Frontal cortex (tissue), 4 donors: Measurements from ENCODE around the gene C14orf93. TPM values are rescaled to one million over a fixed set of nuclear protein-coding genes. Genes with fewer than 3 reads are reported as not detected.

Experiments
- DNase-seq, 2 donors: peaks; one replicate each; pipeline ENCODE4 v3.0.0; 2012; ENCODE audit warnings: low spot score in 2 of 2
- FAIRE-seq: peaks from 2 replicates; lab custom pipeline; 2012; peaks lifted over from hg19 to GRCh38; lab: Jason Lieb, UNC
- total RNA-seq: library from RNA; depleted of rRNA; stranded (reverse); fragments of >200 nt; gene quantifications from one replicate; pipeline ENCODE4 v1.2.3, GENCODE V29; 2014
- donor health status: control.
- donor health status: control.
- donor health status: control.

The C14orf93 gene
- total RNA-seq, 1 donor from 2014 or later, result 4.5 TPM

DNA sequence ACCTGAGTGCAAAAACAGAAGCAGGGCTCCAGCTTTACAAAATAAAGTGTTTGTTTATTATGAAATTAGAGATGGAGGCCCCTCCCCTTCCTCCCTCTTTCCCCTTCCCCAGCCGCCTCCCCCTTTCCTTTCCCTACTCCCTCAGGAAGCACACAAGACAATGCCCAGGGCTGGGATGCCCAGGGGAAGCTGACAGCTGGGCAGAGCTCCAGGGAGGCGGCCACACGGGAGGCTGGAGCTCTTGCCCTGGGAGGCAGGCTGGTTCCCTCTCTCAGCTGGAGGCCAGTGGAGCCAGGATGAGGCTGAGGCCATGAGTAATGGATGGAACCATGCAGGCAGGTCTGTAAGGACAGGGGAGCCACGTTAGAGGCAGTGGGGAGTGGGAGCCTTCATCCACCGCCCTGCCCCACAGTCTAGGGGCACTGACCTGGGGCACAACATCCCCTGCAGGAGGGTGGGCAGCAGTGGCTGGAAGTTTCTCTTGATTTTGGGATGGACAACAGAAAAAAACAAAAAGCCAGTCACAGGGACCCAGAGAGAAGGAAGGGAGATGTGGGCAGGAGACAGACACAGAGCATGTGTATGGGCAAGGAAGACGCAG lies 37.2 kb upstream of the C14orf93 start:
- no peak for DNase-seq
- no peak for FAIRE-seq

DNA sequence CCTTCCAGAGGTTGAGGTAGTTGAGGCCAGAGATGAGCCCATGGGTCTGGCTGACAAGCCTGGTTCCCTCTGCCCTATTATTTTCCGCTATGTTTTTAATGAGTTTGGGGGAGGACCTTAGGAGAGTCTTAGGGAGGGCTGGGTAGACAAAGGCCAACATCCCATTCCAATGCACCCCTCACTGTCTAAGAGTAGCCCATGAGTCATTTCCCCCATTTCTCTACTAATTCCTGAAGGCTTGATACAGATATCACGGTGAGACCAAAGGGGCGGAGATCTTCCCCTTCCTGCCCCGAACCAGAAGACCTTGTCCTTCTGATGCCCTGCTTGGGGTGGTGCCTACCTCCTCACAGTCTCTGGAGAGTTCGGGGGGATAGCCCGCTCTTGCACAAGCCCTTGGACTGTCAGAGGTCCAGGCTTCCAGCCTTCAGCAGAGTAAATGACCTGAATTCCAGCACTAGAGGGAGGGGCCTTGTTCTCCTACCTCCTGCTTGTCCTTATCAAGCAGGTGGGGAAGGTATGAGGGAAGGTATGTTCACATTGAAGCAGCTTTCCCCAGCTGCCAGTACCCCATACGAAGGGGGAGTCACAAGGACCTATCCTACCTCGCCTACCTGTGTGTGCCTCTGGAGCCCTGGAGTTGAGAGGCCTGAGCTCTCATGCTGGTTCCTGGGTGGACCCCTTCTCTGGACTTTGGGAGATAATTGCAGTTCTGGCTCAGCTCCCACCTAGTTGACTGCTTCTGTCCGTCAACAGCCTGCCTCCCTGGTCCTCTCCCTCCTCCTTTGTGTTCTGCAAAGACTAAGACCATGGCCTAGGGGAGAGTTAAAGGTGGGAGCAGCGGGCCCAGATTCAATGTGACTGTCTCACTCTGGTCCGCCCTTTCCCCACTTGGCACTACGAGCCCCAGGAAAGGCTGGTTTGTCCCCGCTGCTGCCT lies 35.7 kb upstream of the C14orf93 start:
- DNase-seq (no peak), FAIRE-seq (no peak)

DNA sequence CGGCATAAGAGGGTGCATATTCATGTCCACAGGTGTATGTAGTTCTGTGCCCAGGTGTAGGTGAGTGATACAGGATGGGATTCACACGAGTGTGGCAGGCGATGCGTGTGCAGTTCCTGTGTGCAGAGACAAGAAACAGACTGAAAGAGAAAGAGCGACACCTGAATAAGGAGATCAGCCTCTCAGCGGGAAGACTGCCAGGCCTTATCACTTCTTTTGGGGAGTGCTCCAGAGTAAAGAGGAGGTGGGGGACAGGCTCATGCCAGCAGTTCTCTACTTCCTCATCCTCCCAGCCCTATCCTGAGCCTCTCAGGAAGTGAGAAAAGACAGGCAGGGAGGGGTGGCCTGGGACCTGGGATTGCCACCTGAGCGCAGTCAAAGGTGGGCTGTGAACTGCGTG lies 34.9 kb upstream of the C14orf93 start:
- FAIRE-seq (no peak), DNase-seq (no peak)

DNA sequence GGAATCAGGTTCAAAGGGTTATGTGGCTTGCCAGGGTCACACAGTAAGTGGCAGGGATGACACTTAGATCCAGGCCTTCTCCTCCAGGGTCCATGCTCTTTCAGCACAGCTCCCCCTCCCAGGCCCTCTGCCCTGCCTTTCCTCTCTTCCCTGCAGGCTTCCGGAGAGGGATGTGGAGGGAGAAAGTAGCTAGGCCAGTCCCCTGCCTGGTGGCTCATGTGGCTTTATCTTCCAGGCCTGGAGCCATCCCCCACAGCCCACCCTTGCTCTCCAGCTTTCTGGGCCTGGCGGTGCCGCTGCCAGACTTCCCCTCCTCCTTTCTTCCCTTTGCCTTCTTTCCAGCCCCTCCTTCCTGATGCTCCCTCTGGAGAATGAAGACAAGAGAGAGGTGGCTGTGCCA lies 33.8 kb upstream of the C14orf93 start:
- DNase-seq, result no peak
- no peak for FAIRE-seq

DNA sequence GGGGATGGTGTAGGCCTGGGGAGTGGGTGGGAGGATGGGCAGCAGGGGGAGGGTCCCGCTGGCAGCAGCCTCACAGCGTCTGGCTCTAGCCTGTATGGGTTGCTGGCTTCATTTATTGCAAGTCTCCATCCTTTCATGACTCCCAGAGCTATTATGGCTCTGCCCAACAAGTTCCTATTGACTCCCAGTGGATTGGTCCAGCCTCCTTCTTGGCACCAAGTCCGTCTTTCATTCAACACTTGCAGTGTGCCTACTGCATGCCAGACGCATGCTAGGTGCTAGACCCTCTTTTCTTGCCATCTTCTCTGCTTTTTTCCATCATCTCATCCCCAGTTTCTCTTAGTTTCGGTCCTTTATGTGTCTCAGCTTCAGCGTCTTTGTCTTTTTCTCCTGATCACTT lies 33.2 kb upstream of the C14orf93 start:
- DNase-seq (no peak), FAIRE-seq (no peak)

DNA sequence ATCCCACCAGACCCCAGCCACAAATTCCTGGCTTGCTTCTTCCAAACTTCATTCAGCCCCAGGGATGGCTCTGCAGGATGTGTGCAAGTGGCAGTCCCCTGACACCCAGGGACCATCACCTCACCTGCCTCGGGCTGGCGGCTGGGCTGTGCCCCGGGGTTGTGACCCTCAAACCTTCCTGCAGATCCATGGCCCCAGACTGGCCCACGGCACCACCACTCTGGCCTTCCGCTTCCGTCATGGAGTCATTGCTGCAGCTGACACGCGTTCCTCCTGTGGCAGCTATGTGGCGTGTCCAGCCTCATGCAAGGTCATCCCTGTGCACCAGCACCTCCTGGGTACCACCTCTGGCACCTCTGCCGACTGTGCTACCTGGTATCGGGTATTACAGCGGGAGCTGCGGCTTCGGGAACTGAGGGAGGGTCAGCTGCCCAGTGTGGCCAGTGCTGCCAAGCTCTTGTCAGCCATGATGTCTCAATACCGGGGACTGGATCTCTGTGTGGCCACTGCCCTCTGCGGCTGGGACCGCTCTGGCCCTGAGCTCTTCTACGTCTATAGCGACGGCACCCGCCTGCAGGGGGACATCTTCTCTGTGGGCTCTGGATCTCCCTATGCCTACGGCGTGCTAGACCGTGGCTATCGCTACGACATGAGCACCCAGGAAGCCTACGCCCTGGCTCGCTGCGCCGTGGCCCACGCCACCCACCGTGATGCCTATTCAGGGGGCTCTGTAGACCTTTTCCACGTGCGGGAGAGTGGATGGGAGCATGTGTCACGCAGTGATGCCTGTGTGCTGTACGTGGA lies 32.4 kb upstream of the C14orf93 start, which contains the start of gene PSMB11:
Gene PSMB11 (plus strand): TSS at position 51 of the 804 bp plus-strand sequence. CDS start 14 bp downstream, at position 65.
- no peak for FAIRE-seq
- DNase-seq, result no peak

DNA sequence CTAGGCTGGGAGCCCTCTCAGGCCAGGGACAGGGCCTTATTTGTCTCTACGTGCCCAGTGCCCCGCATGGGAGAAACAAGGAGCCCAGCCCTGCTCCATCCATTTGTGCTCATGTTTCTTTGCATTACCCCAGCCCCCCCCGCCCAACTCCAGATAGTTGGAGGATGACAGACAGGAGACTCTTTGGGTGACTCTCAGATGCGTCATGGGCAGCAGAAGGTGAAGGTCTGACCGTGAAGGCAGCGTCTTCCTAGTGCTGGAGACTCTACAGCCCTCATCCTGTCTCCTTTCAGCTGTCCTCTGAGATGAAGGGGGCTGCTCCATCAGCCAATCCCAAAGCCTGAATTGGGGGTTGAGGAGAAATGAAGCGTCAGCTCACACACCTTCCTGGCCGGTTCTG lies 31.8 kb upstream of the C14orf93 start:
- FAIRE-seq (no peak), DNase-seq (no peak)

DNA sequence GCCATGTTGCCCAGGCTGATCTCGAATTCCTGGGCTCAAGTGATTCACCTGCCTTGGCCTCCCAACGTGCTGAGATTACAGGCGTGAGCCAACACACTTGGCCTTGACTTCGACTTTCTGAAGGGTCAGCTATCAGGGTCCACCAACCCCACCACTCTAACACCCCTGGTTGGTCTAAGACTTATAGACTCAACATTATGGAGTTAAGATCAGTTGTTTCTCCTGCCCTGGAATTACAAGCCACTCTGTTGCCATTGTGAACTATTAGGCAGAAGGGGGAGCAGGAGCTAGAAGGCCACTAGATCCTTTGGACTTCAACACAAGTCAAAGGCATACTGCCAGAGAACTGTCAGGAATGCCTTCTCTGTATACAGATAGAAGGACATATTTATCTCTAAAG lies 30.2 kb upstream of the C14orf93 start:
- FAIRE-seq, result no peak
- no peak for DNase-seq

DNA sequence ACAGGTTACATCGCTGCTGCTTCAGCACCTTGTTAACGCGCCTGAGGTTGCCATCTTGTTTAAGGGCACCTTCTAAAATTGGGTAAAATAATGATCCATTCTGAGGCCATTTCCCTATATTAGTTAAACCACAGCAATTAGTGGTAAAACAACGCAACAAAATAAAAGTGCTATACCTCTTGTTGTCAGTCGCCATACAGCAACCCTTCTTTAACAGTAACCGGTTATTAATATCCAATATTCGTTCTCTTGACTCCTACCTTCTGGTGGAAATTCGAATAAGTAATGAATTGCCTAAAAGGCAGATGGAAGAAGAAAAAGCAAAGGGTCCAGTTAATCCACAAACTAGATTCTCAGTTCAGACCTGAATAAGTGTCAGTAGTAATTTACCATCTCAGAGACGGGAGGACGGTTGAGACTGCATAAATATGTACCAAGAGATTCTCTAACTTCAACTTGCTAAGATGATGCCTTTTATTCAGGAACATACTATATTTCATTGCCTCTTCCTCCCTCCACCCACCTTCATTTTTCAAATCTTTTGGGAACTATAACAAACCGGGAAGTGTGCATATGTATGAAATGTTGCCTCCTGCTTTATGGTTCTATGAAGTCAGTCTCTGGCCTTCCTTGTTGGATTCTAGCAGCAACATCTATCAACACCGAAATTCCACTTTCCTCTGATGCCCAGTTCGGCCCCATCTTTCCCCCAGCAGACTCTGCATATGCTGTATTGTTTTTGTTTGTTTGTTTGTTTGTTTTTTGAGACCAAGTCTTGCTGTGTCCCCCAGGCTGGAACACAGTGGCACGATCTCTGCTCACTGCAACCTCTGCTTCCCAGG lies 25.6 kb upstream of the C14orf93 start:
- DNase-seq, result no peak
- FAIRE-seq, result no peak

DNA sequence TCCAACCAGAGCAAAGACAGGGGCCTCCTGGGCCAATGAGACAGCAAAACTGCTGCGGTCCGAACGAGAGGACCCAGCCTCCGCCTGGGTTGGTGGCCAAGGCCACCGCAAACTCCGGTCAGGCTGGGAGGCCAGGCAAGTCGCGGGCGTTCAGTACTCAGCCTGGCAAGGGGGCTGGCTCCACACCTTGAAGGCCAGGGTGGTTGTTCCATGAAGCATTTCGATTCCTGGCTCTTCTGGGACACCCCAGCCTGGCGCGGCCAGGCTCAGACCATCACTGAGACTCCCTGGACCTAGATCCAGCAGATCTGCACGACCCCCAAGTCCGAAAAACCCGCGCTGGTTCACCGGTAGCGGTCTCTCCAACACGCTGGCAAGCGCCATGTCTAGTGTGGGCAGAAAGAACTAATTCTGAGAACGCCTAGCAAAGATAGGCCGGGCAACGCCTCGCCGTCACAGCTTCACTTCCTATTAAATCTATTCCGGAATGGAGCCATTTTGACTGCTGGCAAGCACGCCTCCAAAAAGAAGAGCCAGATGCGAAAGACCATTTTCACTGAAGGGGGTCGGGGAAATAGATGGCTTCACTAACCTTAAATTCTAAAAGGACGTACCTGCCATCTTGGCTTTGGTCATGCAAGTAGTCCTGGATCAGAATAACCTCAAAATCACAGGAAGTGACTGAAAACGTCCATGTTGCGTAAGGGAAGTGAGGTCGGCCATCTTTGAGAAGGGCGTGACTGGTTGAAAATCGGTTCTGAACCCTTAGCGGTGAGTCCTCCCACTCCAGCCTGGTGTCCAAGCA lies 24.8 kb upstream of the C14orf93 start, which contains the start of gene PSMB5:
Gene PSMB5 (minus strand): TSS at position 403 of the 805 bp plus-strand sequence. CDS start 19 bp downstream, at position 384.
- DNase-seq (peak; percentile 76 to 84), FAIRE-seq (no peak)

DNA sequence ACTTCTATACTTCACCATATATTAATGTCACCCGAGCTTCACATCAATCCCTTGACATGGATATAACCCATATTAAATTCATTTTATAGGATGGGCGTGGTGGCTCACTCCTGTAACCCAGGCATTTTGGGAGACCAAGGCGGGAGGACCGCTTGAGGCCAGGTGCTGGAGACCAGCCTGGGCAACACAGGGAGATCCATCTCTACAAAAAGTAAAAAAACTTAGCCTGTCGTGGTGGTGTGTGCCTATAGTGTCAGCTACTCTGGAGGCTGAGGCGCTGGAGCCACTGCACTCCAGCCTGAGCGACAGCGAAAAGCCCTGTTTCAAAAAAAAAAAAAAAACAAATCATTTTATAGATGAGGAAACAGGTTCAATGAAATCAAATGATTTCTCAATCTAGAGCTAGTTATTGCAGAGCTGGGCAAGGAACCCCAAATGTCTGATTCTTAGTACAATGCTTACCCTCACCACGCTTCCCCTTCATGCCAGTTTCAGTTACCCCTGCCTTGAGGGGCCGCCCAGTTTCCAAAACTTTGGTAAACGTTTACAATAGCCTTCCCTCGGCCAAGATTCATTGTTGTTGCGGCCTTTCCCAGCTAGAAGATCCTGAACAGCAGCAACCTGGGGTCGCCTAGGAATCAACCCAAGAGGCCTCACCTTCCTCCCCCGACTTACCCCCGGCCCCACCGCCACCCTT lies 24.0 kb upstream of the C14orf93 start:
- DNase-seq, result no peak
- FAIRE-seq, result no peak

DNA sequence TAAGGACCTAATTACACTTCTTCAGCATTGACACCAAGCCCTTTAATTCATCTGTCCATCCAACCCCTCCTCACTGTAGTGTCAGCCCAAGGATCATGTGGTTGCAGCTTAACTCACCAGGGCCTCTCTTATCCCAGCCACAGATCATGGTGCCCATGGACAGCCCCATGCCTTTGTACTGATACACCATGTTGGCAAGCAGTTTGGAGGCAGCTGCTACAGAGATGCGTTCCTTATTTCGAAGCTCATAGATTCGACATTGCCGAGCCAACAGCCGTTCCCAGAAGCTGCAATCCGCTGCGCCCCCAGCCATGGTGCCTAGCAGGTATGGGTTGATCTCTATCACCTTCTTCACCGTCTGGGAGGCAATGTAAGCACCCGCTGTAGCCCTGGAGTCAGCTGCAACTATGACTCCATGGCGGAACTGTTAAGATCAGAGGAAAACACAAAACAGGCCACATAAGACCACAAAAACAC lies 23.3 kb upstream of the C14orf93 start:
- DNase-seq (no peak), FAIRE-seq (no peak)

DNA sequence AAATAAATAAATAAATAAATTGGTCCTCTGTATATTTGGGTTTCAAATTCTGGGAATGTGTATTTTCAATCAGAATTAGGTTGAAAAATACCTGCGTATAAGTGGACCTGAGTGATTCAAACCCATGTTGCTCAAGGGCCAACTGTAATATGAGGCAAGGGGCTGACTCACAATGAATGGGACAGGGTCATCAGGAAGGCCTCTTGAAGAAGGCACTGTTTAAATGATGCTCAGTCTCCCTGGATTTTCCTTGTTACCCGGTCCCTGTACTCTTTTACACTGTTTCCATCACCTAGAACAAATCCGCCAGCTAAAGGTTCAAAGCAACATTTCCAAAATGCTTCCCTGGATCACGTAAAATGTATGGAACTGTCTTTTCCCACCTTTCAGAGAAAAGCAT lies 21.0 kb upstream of the C14orf93 start:
- DNase-seq (no peak), FAIRE-seq (no peak)

DNA sequence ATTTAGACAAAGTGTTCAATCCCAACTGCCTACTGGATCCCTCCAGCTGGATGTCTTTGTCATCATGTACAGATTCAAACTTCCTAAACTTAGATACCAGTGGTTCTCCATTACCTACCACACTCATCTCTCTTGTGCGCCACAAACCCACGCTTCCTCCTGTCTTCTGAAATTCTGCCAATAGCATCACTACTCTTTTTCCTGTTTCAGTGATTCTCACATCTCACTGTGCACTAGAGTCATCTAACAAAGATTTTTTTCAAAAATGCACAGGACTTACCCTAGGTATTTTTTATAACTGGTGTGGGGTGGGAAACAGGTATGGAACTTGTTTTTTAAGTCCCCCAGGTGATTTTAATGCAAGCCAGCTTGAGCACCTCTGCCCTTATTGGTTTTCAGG lies 18.9 kb upstream of the C14orf93 start:
- DNase-seq, result no peak
- no peak for FAIRE-seq

DNA sequence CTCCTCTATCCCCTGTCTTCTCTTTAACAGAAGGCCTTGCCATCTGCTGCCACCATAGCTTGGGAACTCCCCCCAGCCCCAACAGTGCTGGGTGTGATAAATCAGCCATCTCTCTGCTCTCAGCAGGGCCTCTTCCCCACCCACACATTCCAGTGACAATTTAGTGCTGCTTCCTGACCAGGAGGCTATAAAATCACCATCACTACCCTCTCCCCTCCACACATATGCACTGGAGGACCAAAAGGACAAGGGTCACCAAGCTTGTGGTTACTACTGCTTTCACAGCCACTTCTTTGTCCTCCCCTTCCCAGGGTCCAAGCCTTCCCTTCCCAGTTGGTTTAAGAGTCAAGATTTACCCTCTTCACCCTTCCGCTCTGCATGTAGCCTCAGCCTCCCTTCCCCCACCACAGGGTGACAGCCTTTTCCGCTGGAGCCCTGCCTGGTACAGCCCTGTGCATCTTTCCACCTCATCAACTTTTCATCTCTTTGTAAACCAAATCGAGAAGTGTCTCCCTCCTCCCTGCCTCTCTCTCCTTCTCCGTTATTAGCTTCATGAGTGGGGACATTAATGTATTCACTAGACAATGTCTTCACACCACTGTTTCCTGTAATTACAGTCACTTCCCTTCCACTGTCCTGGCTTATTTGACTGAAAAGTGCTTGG lies 15.3 kb upstream of the C14orf93 start:
- no peak for FAIRE-seq
- DNase-seq, result no peak

DNA sequence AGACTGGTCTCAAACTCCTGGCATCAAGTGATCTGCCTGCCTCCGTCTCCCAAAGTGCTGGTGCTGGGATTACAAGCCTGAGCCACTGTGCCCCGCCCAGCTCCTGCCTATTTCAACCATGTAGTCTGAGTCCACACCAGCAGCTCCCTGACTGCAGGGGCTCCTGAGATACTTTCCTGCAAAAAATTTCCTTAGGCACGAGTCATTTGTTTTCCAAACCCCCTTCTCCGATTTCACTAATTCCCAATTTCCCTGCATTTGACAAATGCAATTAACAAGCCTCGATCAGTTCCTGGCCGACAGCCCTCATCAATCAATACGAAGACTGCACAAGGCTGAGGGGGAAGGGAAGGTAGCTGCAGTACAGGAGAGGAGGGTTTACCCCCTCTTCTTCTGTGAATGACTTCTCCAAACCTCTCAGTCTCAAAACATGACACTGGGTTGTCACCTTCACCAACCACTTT lies 14.7 kb upstream of the C14orf93 start:
- FAIRE-seq (no peak), DNase-seq (no peak)

DNA sequence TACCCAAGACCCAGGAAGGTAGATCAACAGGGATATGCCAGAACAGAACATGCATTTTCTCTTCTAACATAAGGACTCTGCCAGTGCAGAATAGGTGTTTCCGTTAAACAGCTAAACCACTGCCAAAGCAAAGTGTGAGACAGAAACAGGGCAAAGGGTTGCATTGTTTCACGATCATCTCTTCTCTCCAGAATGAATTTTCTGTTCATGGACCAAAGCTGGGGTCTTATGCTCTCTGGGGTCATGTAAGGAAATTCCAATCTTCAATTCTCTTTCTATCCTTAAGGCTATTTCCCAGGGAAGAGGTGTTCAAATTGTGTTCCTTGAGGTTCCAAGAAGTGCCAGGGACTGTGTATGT lies 13.8 kb upstream of the C14orf93 start:
- FAIRE-seq (no peak), DNase-seq (no peak)
